Activated naive CD4-positive, alpha-beta T cell treated with anti-CD3 and anti-CD28 coated beads, Interleukin-2, amount 50 U/mL, for 24 hours (primary cell): ENCODE measurements around the gene CD4.

Experiments
- H3K27ac Mint-ChIP-seq: one replicate; pipeline ENCODE4 v1.8.0; 2021; ENCODE audit warnings: mild to moderate bottlenecking, mixed read lengths
- H3K27me3 Mint-ChIP-seq: one replicate; pipeline ENCODE4 v1.8.0; 2021; ENCODE audit warnings: mixed read lengths
- H3K36me3 Mint-ChIP-seq: one replicate; pipeline ENCODE4 v1.8.0; 2021; ENCODE audit warnings: mixed read lengths
- H3K4me1 Mint-ChIP-seq: one replicate; pipeline ENCODE4 v1.8.0; 2021; ENCODE audit warnings: mixed read lengths
- H3K4me3 Mint-ChIP-seq: one replicate; pipeline ENCODE4 v1.8.0; 2021; ENCODE audit warnings: mild to moderate bottlenecking, mixed read lengths
- H3K9me3 Mint-ChIP-seq: one replicate; pipeline ENCODE4 v1.8.0; 2021; ENCODE audit warnings: mixed read lengths

CD4 gene

DNA sequence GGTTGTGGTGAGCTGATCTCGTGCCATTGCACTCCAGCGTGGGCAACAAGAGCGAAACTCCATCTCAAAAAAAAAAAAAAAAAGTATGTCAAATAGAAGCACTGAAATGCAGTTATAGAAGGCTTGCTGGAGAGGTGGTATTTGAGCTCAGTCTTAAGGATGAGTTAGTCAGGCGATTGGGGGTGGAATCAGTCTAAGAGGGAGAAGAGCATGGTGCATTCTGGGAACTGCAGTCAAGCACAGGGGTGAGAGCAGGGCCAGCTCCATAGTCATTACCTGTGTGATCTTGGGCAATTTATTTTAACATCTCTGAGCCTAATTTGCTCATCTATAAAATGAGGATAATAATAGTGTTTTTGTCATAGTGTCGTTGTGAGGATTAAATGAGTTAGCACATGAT, 45.5 kb downstream of the CD4 start:
- Mint-ChIP-seq H3K36me3 (no peaks in the 10 kb centered on the region), H3K4me3 (no peak overlapping the region), H3K4me1 (peaks cover 8% of the 10 kb centered on the region), H3K27ac (no peak overlapping the region), H3K27me3 (no peaks in the 10 kb centered on the region), H3K9me3 (no peaks in the 10 kb centered on the region)

GRCh38 chr12:6836851-6837250, 47.5 kb downstream of the CD4 start:
- Mint-ChIP-seq H3K27ac (no peak overlapping the region), H3K4me1 (peaks cover 8% of the 10 kb centered on the region), H3K9me3 (no peaks in the 10 kb centered on the region), H3K36me3 (no peaks in the 10 kb centered on the region), H3K4me3 (no peak overlapping the region), H3K27me3 (no peaks in the 10 kb centered on the region)

DNA sequence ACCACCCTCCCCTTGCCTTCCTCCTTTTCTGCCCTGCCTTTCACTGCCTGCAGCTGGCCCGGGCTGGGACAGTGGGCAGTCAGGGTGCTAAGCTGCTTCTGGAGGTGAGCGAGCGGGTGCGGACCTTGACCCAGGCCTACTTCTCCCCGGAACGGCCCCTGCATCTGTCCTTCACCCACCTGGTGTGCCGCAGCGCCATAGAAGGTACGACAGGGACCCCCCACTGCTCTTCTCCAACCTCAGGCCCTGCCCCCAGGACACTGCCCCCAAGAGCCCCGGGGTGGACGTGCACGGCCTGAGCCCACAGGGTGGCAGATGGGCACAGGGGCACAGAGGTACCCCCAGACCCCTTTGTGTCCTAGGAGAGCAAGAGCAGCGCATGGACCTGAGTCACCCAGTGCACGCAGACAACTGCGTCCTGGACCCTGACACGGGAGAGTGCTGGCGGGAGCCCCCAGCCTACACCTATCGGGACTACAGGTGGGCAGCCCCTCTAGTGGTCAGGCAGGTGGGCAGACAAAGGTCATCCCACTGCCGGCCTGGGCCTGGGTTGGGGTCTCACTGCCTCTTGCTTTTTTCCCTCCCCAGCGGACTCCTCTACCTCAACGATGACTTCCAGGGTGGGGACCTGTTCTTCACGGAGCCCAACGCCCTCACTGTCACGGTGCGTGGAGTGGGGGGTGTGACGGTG, 48.2 kb downstream of the CD4 start:
- H3K27me3 Mint-ChIP-seq: no peaks in the 10 kb centered on the region
- H3K4me3 Mint-ChIP-seq: no peak overlapping the region
- no peaks in the 10 kb centered on the region for H3K9me3 Mint-ChIP-seq
- no peaks in the 10 kb centered on the region for H3K36me3 Mint-ChIP-seq
- H3K4me1 Mint-ChIP-seq: peaks cover 8% of the 10 kb centered on the region
- H3K27ac Mint-ChIP-seq: no peak overlapping the region

- no peaks in the 10 kb centered on the region for H3K27me3 Mint-ChIP-seq
- H3K4me3 Mint-ChIP-seq: no peak overlapping the region
- H3K27ac Mint-ChIP-seq: no peak overlapping the region
- no peaks in the 10 kb centered on the region for H3K9me3 Mint-ChIP-seq
- peaks cover 8% of the 10 kb centered on the region for H3K4me1 Mint-ChIP-seq
- no peaks in the 10 kb centered on the region for H3K36me3 Mint-ChIP-seq
Observed at GRCh38 chr12:6838854-6839253, 49.5 kb downstream of the CD4 start.

DNA sequence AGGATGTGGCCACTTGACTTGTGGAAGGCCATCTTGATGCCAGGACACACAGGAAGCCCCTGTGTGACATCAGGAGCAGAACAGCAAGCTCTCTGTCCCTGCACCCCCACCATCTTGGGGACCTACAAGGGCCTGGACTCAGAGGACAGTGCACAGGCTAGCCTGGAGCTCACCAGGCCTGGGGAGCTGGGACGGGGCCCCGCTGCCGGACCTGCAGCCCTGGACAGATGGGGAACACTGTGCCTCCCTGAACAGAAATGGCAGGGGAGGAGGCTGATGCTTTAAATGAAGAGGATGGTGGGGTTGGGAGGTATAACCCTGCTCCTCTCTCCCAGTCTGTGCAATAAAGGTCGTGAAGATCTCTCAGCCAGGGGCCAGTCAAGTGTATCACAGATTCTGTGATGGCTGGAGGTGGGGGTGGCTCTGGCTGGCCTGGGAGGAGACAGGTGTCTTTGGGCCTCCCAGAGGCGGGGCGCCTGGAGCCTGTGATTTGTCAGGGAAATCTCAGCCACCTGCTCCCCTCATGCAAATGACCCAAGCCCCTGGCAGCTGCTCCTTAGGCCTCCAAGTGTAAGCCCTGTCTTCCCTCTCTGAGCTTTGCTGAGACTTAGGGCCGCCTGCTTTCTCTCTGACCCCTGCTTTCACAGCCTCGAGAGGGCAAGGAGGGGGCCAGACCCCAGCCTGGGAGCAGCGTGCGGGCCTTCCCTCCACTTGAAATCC, 50.3 kb downstream of the CD4 start:
- Mint-ChIP-seq H3K27ac (no peak overlapping the region), H3K27me3 (no peaks in the 10 kb centered on the region), H3K4me1 (peaks cover 8% of the 10 kb centered on the region), H3K9me3 (no peaks in the 10 kb centered on the region), H3K36me3 (no peaks in the 10 kb centered on the region), H3K4me3 (no peak overlapping the region)

GRCh38 chr12:6840330-6840729, 51.0 kb downstream of the CD4 start:
- no peak overlapping the region for H3K4me3 Mint-ChIP-seq
- H3K27me3 Mint-ChIP-seq: no peaks in the 10 kb centered on the region
- H3K9me3 Mint-ChIP-seq: no peaks in the 10 kb centered on the region
- no peaks in the 10 kb centered on the region for H3K36me3 Mint-ChIP-seq
- no peak overlapping the region for H3K27ac Mint-ChIP-seq
- peaks cover 8% of the 10 kb centered on the region for H3K4me1 Mint-ChIP-seq

GRCh38 chr12:6840761-6841515, 51.6 kb downstream of the CD4 start, which contains the start of gene GNB3:
GNB3 (plus strand) TSS chr12:6840925; CDS start chr12:6841288, 363 bp downstream.
- no peaks in the 10 kb centered on the region for H3K9me3 Mint-ChIP-seq
- H3K4me1 Mint-ChIP-seq: peaks cover 4% of the 10 kb centered on the region
- H3K27ac Mint-ChIP-seq: no peak within 1 kb of the TSS
- no peaks in the 10 kb centered on the region for H3K27me3 Mint-ChIP-seq
- no peaks in the 10 kb centered on the region for H3K36me3 Mint-ChIP-seq
- no peak within 1 kb of the TSS for H3K4me3 Mint-ChIP-seq

DNA sequence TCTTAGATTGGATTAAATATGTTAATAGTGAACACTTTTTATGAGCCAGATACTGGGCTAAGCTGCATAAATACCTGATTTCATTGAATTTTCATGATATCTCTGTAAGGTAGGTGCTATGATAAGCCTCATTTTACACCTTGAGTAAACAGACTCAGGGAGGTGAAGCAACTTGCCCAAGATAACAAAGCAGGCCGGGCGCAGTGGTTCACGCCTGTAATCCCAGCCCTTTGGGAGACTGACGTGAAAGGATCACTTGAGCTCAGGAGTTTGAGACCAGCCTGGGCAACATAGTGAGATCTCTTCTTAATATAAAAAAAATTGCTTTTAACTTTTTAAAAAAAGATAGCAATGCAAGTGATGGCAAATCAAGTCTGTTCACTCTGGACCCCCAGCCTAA, 52.7 kb downstream of the CD4 start:
- Mint-ChIP-seq H3K27ac (no peak overlapping the region), H3K4me3 (no peak overlapping the region), H3K36me3 (no peaks in the 10 kb centered on the region), H3K9me3 (no peaks in the 10 kb centered on the region), H3K27me3 (no peaks in the 10 kb centered on the region), H3K4me1 (no peaks in the 10 kb centered on the region)

DNA sequence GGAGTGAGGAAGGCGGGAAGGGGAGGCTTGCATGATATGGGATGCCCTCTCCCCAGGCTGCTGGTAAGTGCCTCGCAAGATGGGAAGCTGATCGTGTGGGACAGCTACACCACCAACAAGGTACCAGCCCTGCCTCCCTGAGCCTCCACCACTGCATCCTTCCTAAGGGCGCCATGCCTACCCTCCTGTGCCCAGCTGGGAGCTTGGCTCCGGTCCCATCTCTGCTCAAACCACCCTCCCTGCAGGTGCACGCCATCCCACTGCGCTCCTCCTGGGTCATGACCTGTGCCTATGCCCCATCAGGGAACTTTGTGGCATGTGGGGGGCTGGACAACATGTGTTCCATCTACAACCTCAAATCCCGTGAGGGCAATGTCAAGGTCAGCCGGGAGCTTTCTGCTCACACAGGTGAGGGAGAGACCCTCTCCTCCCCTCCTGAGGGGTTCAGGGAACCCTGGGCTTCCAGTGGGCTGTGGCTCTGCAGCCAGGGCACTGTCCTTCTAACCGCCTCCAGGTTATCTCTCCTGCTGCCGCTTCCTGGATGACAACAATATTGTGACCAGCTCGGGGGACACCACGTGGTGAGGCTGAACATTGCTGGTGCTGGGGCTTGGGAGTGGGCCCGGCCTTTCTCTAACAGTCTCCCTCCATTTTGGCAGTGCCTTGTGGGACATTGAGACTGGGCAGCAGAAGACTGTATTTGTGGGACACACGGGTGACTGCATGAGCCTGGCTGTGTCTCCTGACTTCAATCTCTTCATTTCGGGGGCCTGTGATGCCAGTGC, 54.0 kb downstream of the CD4 start:
- Mint-ChIP-seq H3K36me3 (no peaks in the 10 kb centered on the region), H3K27ac (no peak overlapping the region), H3K4me3 (no peak overlapping the region), H3K4me1 (no peaks in the 10 kb centered on the region), H3K27me3 (no peaks in the 10 kb centered on the region), H3K9me3 (no peaks in the 10 kb centered on the region)

- H3K36me3 Mint-ChIP-seq: no peaks in the 10 kb centered on the region
- H3K27me3 Mint-ChIP-seq: no peaks in the 10 kb centered on the region
- no peaks in the 10 kb centered on the region for H3K9me3 Mint-ChIP-seq
- no peak overlapping the region for H3K27ac Mint-ChIP-seq
- no peak overlapping the region for H3K4me3 Mint-ChIP-seq
- no peaks in the 10 kb centered on the region for H3K4me1 Mint-ChIP-seq
Observed at GRCh38 chr12:6845395-6845794, 56.1 kb downstream of the CD4 start.

DNA sequence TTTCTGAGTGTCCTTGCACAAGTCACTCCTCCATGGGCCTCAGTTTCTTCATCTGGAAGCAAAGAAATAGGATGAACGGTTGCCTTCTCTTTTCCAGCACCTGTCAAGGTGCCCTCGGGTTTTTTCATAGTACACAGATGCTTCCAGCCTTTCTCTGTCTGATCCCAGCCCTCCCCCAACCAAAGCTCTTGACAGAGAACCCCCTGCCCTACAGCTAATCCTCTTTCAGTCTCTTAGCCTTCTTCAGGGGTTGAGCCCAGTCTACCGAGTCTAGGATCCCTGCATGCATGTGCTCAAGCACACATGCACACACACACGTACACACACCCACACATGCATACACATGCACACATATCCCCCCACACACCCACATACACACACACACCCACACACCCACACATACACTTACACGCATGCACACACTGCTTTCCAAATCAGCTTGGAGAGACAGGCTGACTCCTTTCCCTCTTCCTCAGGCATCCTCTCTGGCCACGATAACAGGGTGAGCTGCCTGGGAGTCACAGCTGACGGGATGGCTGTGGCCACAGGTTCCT, 57.1 kb downstream of the CD4 start:
- Mint-ChIP-seq H3K9me3 (no peaks in the 10 kb centered on the region), H3K4me3 (no peak overlapping the region)

DNA sequence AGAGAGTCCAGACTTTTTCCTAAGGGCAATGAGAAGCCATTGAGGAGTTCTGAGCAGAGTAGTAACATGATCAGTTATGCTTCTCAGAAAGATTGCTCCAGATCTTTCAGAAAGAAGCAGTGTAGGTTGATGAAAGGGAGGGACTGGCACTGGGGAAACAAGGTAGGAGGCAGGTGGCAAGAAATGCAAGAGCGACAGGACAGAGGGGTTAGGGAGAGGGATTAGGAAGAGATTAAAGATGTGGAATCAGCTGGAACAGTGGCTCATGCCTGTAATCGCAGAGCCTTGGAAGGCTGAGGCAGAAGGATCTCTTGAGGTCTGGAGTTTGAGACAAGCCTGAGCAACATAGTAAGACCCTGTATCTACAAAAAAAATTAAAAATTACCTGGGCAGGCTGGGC, 58.3 kb downstream of the CD4 start:
- Mint-ChIP-seq H3K9me3 (no peaks in the 10 kb centered on the region), H3K4me3 (no peak overlapping the region), H3K36me3 (no peaks in the 10 kb centered on the region), H3K4me1 (peaks cover 4% of the 10 kb centered on the region), H3K27me3 (no peaks in the 10 kb centered on the region), H3K27ac (no peak overlapping the region)

More for the DNA sequence above, 57.1 kb downstream of the CD4 start:
- peaks cover 4% of the 10 kb centered on the region for H3K4me1 Mint-ChIP-seq
- H3K27me3 Mint-ChIP-seq: no peaks in the 10 kb centered on the region
- H3K27ac Mint-ChIP-seq: no peak overlapping the region
- H3K36me3 Mint-ChIP-seq: no peaks in the 10 kb centered on the region

DNA sequence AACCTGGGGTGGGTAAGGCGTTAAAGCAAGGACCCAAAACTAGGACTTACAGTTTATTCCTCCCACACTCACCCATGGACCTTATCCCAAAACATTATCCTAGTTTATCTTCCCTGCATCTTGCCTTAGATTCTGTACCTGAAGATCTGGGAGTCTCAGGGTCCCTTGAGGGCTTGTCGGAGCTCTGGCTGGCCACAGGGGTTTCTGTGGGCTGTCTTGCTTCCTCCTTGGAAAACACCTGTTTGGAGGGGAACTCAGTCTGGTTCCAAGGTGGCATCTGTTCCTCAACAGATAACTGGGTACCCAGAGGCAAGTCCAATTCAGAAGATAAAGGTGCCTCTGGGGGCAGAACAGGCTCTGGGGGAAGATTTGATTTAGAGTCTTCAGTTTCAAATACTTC, 60.1 kb downstream of the CD4 start:
- Mint-ChIP-seq H3K36me3 (no peaks in the 10 kb centered on the region), H3K4me3 (no peak overlapping the region), H3K9me3 (no peaks in the 10 kb centered on the region), H3K27ac (no peak overlapping the region), H3K27me3 (no peaks in the 10 kb centered on the region), H3K4me1 (peaks cover 17% of the 10 kb centered on the region)

- H3K4me1 Mint-ChIP-seq: peaks cover 21% of the 10 kb centered on the region
- no peak overlapping the region for H3K4me3 Mint-ChIP-seq
- no peaks in the 10 kb centered on the region for H3K36me3 Mint-ChIP-seq
- no peaks in the 10 kb centered on the region for H3K27me3 Mint-ChIP-seq
- no peaks in the 10 kb centered on the region for H3K9me3 Mint-ChIP-seq
- no peak overlapping the region for H3K27ac Mint-ChIP-seq
Observed at GRCh38 chr12:6849976-6850560, 60.7 kb downstream of the CD4 start.

GRCh38 chr12:6850796-6851152, 61.4 kb downstream of the CD4 start:
- Mint-ChIP-seq H3K27ac (no peak overlapping the region), H3K4me3 (no peak overlapping the region), H3K36me3 (peaks cover under 1% of the 10 kb centered on the region), H3K27me3 (no peaks in the 10 kb centered on the region), H3K9me3 (no peaks in the 10 kb centered on the region), H3K4me1 (peaks cover 24% of the 10 kb centered on the region)
